HepG2 (cell line): ENCODE data around the gene AKAP1. TPM values are rescaled to one million over a fixed set of nuclear protein-coding genes. Genes with fewer than 3 reads are reported as not detected.

Experiments used
- BHLHE40 ChIP-seq: IDR thresholded peaks from 2 replicates; pipeline ENCODE4 v1.6.1; 2011; ENCODE audit warnings: low read length, improper control_type of control experiment
- BRCA1 ChIP-seq: sonication (generic); formaldehyde crosslinking; IDR thresholded peaks from 2 replicates; pipeline ENCODE4 v1.4.0; 2020; ENCODE audit warnings: missing genetic modification reagents
- CEBPG ChIP-seq: IDR thresholded peaks from 2 replicates; pipeline ENCODE4 v1.6.1; 2016
- FOXA1 ChIP-seq, 2 experiments: fragments of 450-650 bp in 1 of 2; sonication (generic) in 1 of 2; formaldehyde crosslinking in 1 of 2; IDR thresholded peaks; 2 replicates each; pipeline versions ENCODE4 v1.4.0 to v1.6.1; 2016 to 2020; ENCODE audit warnings: missing genetic modification reagents in 1 of 2
- IRX3 ChIP-seq: sonication (generic); formaldehyde crosslinking; IDR thresholded peaks from 2 replicates; pipeline ENCODE4 v1.8.1; 2023; ENCODE audit warnings: mild to moderate bottlenecking, low read depth, missing genetic modification reagents, borderline replicate concordance
- LCORL ChIP-seq, 2 experiments: fragments of 450-650 bp in 1 of 2; sonication (generic) in 1 of 2; formaldehyde crosslinking in 1 of 2; IDR thresholded peaks; 2 replicates each; pipeline versions ENCODE4 v1.5.0 to v1.6.1; 2017 to 2020; ENCODE audit warnings: antibody characterized with exemption in 1 of 2, missing genetic modification reagents in 1 of 2
- MLLT10 ChIP-seq: sonication (generic); formaldehyde crosslinking; IDR thresholded peaks from 2 replicates; pipeline ENCODE4 v1.4.0; 2020; ENCODE audit warnings: missing genetic modification reagents
- NONO ChIP-seq, 2 experiments: fragments of 450-650 bp in 1 of 2; sonication (generic) in 1 of 2; formaldehyde crosslinking in 1 of 2; IDR thresholded peaks in 1 of 2; conservative IDR thresholded peaks in 1 of 2; 2 replicates each; pipeline versions ENCODE4 v1.6.1 to v1.8.0; 2017 to 2022; ENCODE audit warnings: mild to moderate bottlenecking in 1 of 2, missing genetic modification reagents in 1 of 2, moderate library complexity in 1 of 2
- SATB2 ChIP-seq: sonication (generic); formaldehyde crosslinking; IDR thresholded peaks from 2 replicates; pipeline ENCODE4 v1.5.0; 2020; ENCODE audit warnings: missing genetic modification reagents
- SP1 ChIP-seq, 2 experiments: fragments of 450-650 bp in 1 of 2; sonication (generic) in 1 of 2; formaldehyde crosslinking in 1 of 2; IDR thresholded peaks; 2 replicates each; pipeline versions ENCODE4 v1.4.0 to v1.6.1; 2016 to 2020; ENCODE audit warnings: missing genetic modification reagents in 1 of 2
- TOE1 ChIP-seq: sonication (generic); formaldehyde crosslinking; IDR thresholded peaks from 2 replicates; pipeline ENCODE4 v1.4.0; 2020; ENCODE audit warnings: mild to moderate bottlenecking, missing genetic modification reagents
- YEATS4 ChIP-seq: sonication (generic); formaldehyde crosslinking; IDR thresholded peaks from 2 replicates; pipeline ENCODE4 v1.4.0; 2020; ENCODE audit warnings: missing genetic modification reagents, borderline replicate concordance
- ZNF34 ChIP-seq: sonication (generic); formaldehyde crosslinking; IDR thresholded peaks from 2 replicates; pipeline ENCODE4 v1.4.0; 2020; ENCODE audit warnings: mild to moderate bottlenecking, missing genetic modification reagents, borderline replicate concordance
- ZNF790 ChIP-seq: sonication (generic); formaldehyde crosslinking; IDR thresholded peaks from 2 replicates; pipeline ENCODE4 v1.8.0; 2022; ENCODE audit warnings: missing genetic modification reagents, mild to moderate bottlenecking, borderline replicate concordance
- polyA plus RNA-seq, 8 experiments: library from polyadenylated mRNA; depleted of rRNA in 3 of 8; stranded (reverse) in 7 of 8; unstranded in 1 of 8; fragments of >200 nt; fragmentation: Illumina TruSeq in 4 of 8; extraction: Trizol in 4 of 8; gene quantifications; 2 replicates each; pipeline versions ENCODE4 v1.2.1 to v1.2.3, GENCODE V29; 2011 to 2016; ENCODE audit warnings: low read depth in 4 of 8, missing spikeins in 1 of 8, mixed read lengths in 1 of 8; ENCODE audit not compliant: insufficient read depth in 1 of 8
- total RNA-seq, 5 experiments: library from RNA; depleted of rRNA; stranded (reverse); fragments of >200 nt; fragmentation: Illumina TruSeq; extraction: Trizol; gene quantifications; 2 replicates each; pipeline ENCODE4 v1.2.3, GENCODE V29; 2016; ENCODE audit warnings: low read depth in 1 of 5
- TF ChIP-seq, protein P1 (sequence below): sonication (generic); formaldehyde crosslinking; IDR thresholded peaks from 2 replicates; pipeline ENCODE4 v1.5.1; 2020; ENCODE audit warnings: mild to moderate bottlenecking, missing genetic modification reagents, borderline replicate concordance
- TF ChIP-seq, protein P2 (sequence below): sonication (generic); formaldehyde crosslinking; conservative IDR thresholded peaks from 2 replicates; pipeline ENCODE4 v1.5.0; 2020; ENCODE audit warnings: missing genetic modification reagents
- TF ChIP-seq, protein P3 (sequence below): sonication (generic); formaldehyde crosslinking; IDR thresholded peaks from 2 replicates; pipeline ENCODE4 v1.4.0; 2020; ENCODE audit warnings: mild to moderate bottlenecking, missing genetic modification reagents
- TF ChIP-seq, protein P4 (sequence below): IDR thresholded peaks from 2 replicates; pipeline ENCODE4 v1.6.1; 2016; ENCODE audit warnings: missing compliant biosample characterization, missing genetic modification reagents, borderline replicate concordance

The AKAP1 gene
- total and polyA plus RNA-seq, 2 of the 13 experiments (the other 11 are each of a cell fraction or from before 2014, with no cell fraction given), result 101 to 131 TPM

DNA sequence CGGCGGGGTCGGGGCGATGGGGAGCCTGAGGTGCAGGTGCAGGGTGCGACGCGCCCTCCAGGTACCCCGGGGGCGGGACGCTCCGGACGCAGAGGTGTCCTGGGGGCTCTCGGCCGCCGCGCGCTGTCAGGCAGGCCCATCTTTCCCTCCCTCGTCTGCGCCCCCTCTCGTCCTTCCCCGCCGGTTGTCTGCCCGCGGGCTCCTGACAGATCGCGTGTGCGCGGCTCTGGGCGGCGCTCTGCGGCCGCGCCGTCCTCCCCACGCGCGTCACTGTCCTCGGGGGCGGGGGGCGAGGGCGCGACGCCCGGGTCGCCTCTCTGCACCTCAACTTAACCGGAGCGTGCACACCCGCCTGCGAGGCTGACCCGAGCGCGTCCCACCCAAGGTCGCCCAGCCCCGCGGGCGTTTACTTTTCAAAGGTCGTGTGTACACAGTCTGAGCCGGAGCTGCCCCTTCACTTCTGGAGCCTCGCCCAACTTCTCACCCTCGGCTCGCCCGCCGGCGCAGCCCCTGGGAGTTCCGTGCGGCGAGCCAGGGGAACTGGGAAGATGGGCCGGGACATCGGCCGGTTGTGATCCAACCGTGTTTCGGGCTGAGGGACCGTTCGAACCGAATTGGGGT is 512 bp downstream of the AKAP1 start (continued):
- TF ChIP-seq, protein P1, sequence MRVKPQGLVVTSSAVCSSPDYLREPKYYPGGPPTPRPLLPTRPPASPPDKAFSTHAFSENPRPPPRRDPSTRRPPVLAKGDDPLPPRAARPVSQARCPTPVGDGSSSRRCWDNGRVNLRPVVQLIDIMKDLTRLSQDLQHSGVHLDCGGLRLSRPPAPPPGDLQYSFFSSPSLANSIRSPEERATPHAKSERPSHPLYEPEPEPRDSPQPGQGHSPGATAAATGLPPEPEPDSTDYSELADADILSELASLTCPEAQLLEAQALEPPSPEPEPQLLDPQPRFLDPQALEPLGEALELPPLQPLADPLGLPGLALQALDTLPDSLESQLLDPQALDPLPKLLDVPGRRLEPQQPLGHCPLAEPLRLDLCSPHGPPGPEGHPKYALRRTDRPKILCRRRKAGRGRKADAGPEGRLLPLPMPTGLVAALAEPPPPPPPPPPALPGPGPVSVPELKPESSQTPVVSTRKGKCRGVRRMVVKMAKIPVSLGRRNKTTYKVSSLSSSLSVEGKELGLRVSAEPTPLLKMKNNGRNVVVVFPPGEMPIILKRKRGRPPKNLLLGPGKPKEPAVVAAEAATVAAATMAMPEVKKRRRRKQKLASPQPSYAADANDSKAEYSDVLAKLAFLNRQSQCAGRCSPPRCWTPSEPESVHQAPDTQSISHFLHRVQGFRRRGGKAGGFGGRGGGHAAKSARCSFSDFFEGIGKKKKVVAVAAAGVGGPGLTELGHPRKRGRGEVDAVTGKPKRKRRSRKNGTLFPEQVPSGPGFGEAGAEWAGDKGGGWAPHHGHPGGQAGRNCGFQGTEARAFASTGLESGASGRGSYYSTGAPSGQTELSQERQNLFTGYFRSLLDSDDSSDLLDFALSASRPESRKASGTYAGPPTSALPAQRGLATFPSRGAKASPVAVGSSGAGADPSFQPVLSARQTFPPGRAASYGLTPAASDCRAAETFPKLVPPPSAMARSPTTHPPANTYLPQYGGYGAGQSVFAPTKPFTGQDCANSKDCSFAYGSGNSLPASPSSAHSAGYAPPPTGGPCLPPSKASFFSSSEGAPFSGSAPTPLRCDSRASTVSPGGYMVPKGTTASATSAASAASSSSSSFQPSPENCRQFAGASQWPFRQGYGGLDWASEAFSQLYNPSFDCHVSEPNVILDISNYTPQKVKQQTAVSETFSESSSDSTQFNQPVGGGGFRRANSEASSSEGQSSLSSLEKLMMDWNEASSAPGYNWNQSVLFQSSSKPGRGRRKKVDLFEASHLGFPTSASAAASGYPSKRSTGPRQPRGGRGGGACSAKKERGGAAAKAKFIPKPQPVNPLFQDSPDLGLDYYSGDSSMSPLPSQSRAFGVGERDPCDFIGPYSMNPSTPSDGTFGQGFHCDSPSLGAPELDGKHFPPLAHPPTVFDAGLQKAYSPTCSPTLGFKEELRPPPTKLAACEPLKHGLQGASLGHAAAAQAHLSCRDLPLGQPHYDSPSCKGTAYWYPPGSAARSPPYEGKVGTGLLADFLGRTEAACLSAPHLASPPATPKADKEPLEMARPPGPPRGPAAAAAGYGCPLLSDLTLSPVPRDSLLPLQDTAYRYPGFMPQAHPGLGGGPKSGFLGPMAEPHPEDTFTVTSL (CRISPR knock-in tag), result peak; percentile 42; the same call in 1 of the 2 replicates
- TF ChIP-seq, protein P2, sequence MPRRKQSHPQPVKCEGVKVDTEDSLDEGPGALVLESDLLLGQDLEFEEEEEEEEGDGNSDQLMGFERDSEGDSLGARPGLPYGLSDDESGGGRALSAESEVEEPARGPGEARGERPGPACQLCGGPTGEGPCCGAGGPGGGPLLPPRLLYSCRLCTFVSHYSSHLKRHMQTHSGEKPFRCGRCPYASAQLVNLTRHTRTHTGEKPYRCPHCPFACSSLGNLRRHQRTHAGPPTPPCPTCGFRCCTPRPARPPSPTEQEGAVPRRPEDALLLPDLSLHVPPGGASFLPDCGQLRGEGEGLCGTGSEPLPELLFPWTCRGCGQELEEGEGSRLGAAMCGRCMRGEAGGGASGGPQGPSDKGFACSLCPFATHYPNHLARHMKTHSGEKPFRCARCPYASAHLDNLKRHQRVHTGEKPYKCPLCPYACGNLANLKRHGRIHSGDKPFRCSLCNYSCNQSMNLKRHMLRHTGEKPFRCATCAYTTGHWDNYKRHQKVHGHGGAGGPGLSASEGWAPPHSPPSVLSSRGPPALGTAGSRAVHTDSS (CRISPR knock-in tag), result no peak
- peak; percentile 62; the same call in 1 of the 2 replicates for TF ChIP-seq MLLT10 (CRISPR knock-in tag)
- no peak for TF ChIP-seq NONO (IDR thresholded peaks at IDR 0.05)
- TF ChIP-seq NONO (CRISPR knock-in tag; conservative IDR thresholded peaks at IDR 0.05), result peak; percentile 94; the same call in 1 of the 2 replicates
- peak; percentile 39; the same call in 1 of the 2 replicates for TF ChIP-seq IRX3 (CRISPR knock-in tag)
- TF ChIP-seq FOXA1 (IDR thresholded peaks at IDR 0.05), result peak; percentile 93
- TF ChIP-seq FOXA1 (CRISPR knock-in tag; IDR thresholded peaks at IDR 0.05), result peak; percentile 100
- TF ChIP-seq TOE1, result peak; percentile 88; the same call in 1 of the 2 replicates
- TF ChIP-seq, protein P3, sequence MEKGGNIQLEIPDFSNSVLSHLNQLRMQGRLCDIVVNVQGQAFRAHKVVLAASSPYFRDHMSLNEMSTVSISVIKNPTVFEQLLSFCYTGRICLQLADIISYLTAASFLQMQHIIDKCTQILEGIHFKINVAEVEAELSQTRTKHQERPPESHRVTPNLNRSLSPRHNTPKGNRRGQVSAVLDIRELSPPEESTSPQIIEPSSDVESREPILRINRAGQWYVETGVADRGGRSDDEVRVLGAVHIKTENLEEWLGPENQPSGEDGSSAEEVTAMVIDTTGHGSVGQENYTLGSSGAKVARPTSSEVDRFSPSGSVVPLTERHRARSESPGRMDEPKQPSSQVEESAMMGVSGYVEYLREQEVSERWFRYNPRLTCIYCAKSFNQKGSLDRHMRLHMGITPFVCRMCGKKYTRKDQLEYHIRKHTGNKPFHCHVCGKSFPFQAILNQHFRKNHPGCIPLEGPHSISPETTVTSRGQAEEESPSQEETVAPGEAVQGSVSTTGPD, result peak; percentile 60; the same call in 1 of the 2 replicates
- TF ChIP-seq ZNF790 (CRISPR knock-in tag), result peak; percentile 88
- no peak for TF ChIP-seq SP1 (IDR thresholded peaks at IDR 0.05)
- TF ChIP-seq SP1 (CRISPR knock-in tag; IDR thresholded peaks at IDR 0.05), result peak; percentile 42; the same call in 1 of the 2 replicates
- peak; percentile 3; the same call in 1 of the 2 replicates for TF ChIP-seq CEBPG (CRISPR knock-in tag)
- TF ChIP-seq, protein P4, sequence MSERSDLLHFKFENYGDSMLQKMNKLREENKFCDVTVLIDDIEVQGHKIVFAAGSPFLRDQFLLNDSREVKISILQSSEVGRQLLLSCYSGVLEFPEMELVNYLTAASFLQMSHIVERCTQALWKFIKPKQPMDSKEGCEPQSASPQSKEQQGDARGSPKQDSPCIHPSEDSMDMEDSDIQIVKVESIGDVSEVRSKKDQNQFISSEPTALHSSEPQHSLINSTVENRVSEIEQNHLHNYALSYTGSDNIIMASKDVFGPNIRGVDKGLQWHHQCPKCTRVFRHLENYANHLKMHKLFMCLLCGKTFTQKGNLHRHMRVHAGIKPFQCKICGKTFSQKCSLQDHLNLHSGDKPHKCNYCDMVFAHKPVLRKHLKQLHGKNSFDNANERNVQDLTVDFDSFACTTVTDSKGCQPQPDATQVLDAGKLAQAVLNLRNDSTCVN, result peak; percentile 92
- peak; percentile 48; the same call in 1 of the 2 replicates for TF ChIP-seq BHLHE40
- TF ChIP-seq LCORL (IDR thresholded peaks at IDR 0.05), result no peak
- 0 out of 2 replicates have a peak, but pooled peaks have one; percentile 94 for TF ChIP-seq LCORL (CRISPR knock-in tag; IDR thresholded peaks at IDR 0.05)
- peak; percentile 78 for TF ChIP-seq SATB2
- TF ChIP-seq YEATS4 (CRISPR knock-in tag), result peak; percentile 85; the same call in 1 of the 2 replicates
- peak; percentile 79 for TF ChIP-seq BRCA1 (CRISPR knock-in tag)
- no peak; the same call in 1 of the 2 replicates for TF ChIP-seq ZNF34 (CRISPR knock-in tag)
